HG03135 (cell line): ENCODE results near the gene CDK5R1.

Source experiments
- ATAC-seq: cut with Tn5 transposase; IDR thresholded peaks from one replicate; pipeline ENCODE4 v1.9.1; 2021; ENCODE audit warnings: mild to moderate bottlenecking, moderate library complexity; ENCODE audit not compliant: unreplicated experiment

The CDK5R1 gene

GRCh38 chr17:32492264-32492589 is 5.4 kb downstream of the CDK5R1 start:
- ATAC-seq: no peak

GRCh38 chr17:32492648-32493289 is 6.0 kb downstream of the CDK5R1 start:
- no peak for ATAC-seq

- no peak for ATAC-seq
These were observed 6.8 kb downstream of the CDK5R1 start for GRCh38 chr17:32493571-32493970.

GRCh38 chr17:32493976-32494513 is 7.3 kb downstream of the CDK5R1 start:
- ATAC-seq: no peak

- ATAC-seq: no peak
These were observed 8.0 kb downstream of the CDK5R1 start for GRCh38 chr17:32494621-32495358.

- ATAC-seq: no peak
These were observed 8.8 kb downstream of the CDK5R1 start for GRCh38 chr17:32495359-32496231.

- no peak for ATAC-seq
These were observed 9.7 kb downstream of the CDK5R1 start for GRCh38 chr17:32496395-32497073.

GRCh38 chr17:32497431-32498205 is 10.8 kb downstream of the CDK5R1 start:
- ATAC-seq: no peak

- no peak for ATAC-seq
These were observed 11.6 kb downstream of the CDK5R1 start for GRCh38 chr17:32498391-32498790.

- no peak for ATAC-seq
These were observed 15.2 kb downstream of the CDK5R1 start for GRCh38 chr17:32502013-32502412.

- no peak for ATAC-seq
These were observed 15.9 kb downstream of the CDK5R1 start for GRCh38 chr17:32502710-32503109.

- ATAC-seq: peak; percentile 86
These were observed 16.7 kb downstream of the CDK5R1 start for GRCh38 chr17:32503251-32504165.

- peak; percentile 23 for ATAC-seq
These were observed 17.6 kb downstream of the CDK5R1 start for GRCh38 chr17:32504166-32504990.

- no peak for ATAC-seq
These were observed 22.1 kb downstream of the CDK5R1 start for GRCh38 chr17:32508926-32509325.

GRCh38 chr17:32510466-32510865 is 23.7 kb downstream of the CDK5R1 start:
- ATAC-seq: no peak

- ATAC-seq: no peak
These were observed 25.5 kb downstream of the CDK5R1 start for GRCh38 chr17:32512328-32512727.

- no peak for ATAC-seq
These were observed 26.8 kb downstream of the CDK5R1 start for GRCh38 chr17:32513579-32513978.

- no peak for ATAC-seq
These were observed 27.8 kb downstream of the CDK5R1 start for GRCh38 chr17:32514606-32515005.
